CMK (cell line): ENCODE results near the gene LCNL1.
"Not testable (repeated sequence)": the region's sequence is repeated elsewhere in the genome, so short reads cannot be mapped to it uniquely, and the experiment has no call there.

Source experiments
- DNase-seq: peaks from one replicate; pipeline ENCODE4 v3.0.0-alpha.2; 2010; ENCODE audit warnings: low read depth

LCNL1 gene

GRCh38 chr9:137026384-137026783 lies 43.6 kb downstream of the LCNL1 start:
- DNase-seq = no peak

- no peak for DNase-seq
Observed at GRCh38 chr9:137026828-137027227, 44.0 kb downstream of the LCNL1 start.

GRCh38 chr9:137027369-137028262 lies 44.8 kb downstream of the LCNL1 start, which contains the start of gene ABCA2:
TSS of gene ABCA2 (minus strand) at chr9:137028237. CDS start at chr9:137028140, 97 bp downstream.
- no peak for DNase-seq

DNA sequence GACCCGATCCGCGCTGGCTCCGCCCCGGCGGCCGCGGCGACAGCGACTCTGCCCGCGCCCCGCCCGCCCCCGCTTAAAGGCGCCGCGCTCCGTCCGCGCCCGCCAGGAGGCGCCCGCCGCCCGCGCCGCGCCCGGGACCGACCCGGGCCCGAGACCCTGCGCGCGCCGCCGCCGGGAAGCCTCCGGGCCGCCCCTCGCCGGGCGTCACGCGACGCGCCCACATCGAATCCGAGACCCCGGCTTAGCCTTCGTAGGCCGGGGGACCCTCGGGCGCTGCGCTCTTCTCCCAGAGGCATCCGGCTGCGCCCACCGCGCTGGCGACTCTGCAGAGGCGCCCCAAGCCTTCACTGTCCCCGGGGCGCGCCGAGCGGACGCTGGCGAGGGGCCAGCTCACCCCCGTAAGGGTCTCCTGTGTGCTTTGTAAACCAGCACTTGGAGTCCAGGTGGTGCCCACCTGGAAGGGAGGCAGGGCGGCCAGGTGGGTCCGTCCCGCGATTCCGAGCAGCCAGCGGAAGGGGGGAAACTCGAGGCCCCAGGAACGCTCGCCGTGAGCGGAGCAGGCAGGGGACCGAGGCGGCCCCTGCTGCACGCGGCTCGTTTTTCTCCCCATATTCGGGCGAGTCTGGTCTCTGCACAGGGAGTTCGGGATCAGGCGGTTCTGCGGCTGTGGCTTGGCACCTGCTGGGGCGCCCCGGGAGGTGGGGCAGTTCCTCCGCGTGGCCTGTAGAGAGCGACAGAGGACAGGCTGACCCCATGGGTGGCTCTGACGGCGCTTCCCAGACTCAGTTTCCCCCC lies 45.7 kb downstream of the LCNL1 start:
- DNase-seq = no peak

GRCh38 chr9:137029058-137029936 lies 46.5 kb downstream of the LCNL1 start:
- no peak for DNase-seq

GRCh38 chr9:137030006-137030405 lies 47.2 kb downstream of the LCNL1 start:
- no peak for DNase-seq

- DNase-seq = no peak
Observed at GRCh38 chr9:137030538-137031527, 48.0 kb downstream of the LCNL1 start.

- DNase-seq = no peak
Observed at GRCh38 chr9:137031904-137032640, 49.3 kb downstream of the LCNL1 start, which contains the start of gene FUT7. TSS of gene FUT7 (minus strand) at chr9:137032088. CDS start at chr9:137031991, 97 bp downstream.

GRCh38 chr9:137032858-137033257 lies 50.1 kb downstream of the LCNL1 start:
- DNase-seq = no peak

DNA sequence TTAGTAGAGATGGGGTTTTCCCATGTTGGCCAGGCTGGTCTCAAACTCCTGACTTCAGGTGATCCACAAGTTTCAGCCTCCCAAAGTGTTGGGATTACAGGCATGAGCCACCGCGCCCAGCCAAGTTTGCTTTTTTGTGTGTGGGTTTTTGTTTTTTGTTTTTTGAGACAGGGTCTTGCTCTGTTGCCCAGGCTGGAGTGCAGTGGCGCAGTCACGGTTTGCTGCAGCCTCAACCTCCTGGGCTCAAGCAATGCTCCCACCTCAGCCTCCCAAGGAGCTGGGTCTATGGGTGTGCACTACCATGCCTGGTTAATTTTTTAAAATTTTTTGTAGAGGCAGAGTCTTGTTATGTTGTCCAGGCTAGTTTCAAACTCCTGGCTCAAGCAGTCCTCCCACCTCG lies 50.7 kb downstream of the LCNL1 start:
- not testable (repeated sequence) for DNase-seq

GRCh38 chr9:137034039-137034708 lies 51.4 kb downstream of the LCNL1 start:
- DNase-seq = no peak

GRCh38 chr9:137034709-137035506 lies 52.1 kb downstream of the LCNL1 start:
- DNase-seq = no peak
